NCI-H146 (cell line): Measurements from ENCODE around the gene STX2.

Experiments
- DNase-seq: peaks from one replicate; lab custom pipeline; 2025; lab: John Stamatoyannopoulos, UW

Gene STX2

DNA sequence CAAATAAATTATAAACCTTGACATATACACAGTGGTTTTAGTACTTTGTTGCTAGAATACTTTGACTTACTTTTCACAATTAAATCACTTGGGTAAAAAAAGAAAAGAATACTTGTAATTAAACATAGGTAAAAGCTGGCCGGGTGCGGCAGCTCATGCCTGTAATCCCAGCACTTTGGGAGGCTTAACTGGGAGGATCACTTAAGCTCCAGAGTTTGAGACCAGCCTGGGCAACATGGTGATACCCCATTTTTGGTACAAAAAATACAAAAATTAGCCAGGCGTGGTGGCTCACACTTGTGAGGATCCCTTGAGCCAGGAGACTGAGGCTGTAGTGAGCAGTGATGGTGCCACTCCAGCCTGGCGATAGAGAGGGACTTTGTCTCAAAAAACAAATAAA, 7.8 kb downstream of the STX2 start:
- no peak for DNase-seq

DNA sequence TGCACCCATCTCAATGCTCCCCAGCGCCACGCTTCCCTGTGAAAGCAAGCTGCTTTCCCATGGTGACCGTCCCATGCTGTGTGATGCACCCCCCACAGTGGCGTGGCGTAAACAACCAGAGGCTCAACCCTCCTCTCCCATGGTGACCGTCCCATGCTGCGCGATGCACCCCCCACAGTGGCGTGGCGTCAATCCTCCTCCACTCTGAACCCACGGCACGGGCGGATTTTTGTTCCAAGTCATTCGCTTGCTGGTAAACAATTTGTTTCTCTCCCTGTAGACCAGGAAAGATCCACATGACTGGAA, 8.9 kb downstream of the STX2 start:
- DNase-seq = peak; percentile 88

DNA sequence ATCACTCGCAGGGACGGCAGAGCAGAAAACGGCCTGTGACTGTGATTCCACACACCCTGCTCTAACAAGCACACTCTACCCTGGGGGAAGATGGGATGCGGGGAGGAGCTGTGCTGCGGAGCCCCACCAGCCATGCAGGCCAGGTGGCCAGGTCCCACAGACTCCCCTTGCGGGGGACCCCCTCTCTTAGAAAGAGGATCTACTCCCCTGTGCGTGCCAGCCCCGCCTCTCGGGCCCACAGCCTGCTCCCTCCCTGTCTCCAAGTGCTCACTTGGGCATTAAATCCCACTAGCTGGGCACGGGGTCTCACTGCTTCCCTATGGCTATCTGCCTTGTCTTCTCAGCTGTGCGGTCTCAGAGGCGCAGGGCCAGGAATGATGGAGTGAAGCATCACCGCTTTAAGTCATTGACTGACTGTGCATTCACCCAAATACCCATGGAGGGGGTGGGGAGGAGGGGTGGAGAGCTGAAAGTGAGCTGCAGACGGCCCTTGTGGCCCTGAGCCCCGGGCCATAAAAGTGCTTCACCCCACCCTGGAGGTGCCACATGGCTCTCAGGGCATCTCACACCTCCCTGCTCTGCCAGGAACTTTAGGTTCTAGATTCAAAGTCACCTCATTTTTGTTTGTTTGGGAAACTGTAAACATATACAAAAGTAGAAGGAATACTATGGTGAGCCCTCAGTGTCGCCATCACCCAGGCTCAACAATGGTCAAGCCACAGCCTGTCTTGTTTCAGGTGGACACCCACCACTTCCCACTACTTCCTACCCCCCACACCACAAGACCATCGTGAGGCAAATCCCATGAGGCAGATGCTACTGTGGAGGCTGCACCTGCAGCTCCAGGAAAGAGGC, 9.4 kb downstream of the STX2 start:
- DNase-seq = no peak

DNA sequence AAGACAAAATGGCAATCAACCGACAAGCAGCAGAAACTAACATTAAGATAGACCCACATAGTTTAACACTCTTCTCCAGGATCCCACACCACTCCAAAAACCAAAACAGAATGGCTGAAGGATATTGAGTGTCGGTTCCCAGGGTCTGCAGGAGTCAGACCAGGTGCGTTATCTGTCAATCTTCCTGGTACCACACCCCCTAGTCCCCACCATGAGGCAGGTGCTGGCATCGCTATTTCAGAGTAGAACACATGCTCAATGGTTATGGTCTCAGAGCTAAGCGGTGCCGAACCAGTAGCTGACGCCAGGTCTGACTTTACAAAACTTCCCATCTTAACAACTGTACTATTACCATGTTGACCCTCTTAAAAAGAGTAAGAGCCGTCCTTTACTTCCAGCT, 10.2 kb downstream of the STX2 start:
- DNase-seq = no peak

DNA sequence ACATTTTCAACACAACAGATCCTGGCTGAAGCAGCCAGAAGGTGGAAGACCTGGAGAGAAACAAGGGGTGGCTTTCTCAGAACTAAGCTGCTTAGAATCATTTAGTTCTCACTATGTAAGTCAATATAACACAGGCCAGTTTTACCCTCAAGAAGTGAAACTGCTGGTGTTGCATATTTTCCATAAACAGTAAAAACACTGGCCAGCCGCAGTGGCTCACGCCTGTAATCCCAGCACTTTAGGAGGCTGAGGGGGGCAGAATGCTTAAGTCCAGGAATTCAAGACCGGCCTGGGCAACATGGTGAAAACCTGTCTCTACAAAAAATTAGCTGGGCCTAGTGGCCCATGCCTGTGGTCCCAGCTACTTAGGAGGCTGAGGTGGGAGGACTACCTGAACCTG, 11.6 kb downstream of the STX2 start:
- no peak for DNase-seq

DNA sequence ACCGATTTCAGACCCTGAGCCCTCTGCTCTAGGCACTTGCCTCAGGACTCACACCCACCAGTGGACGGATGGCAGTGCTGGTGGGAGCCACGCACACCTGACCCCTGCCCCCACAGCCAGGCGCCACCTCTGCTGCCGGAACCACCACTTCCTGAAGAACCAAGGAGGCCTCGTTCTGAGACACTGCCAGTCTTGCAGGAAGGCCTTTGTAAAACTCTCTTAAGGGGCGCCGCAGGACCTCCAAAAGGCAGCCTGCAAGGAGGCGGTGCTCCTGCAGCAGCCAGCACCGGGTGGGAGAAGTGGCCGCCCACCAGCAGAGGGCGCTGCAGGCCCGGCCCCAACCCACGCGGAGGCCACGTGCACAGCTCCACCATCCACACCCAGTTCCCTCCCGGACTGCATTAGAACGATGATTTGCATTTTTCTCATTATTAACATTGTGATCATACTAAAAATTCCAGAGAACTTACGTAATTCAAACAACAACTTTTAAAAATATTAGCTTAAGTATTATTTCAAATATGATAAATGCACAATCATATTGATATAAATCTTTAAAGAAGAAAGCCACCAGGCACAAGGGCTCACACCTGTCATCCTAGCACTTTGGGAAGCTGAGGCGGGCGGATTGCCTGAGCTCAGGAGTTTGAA, 12.8 kb downstream of the STX2 start:
- DNase-seq = no peak

DNA sequence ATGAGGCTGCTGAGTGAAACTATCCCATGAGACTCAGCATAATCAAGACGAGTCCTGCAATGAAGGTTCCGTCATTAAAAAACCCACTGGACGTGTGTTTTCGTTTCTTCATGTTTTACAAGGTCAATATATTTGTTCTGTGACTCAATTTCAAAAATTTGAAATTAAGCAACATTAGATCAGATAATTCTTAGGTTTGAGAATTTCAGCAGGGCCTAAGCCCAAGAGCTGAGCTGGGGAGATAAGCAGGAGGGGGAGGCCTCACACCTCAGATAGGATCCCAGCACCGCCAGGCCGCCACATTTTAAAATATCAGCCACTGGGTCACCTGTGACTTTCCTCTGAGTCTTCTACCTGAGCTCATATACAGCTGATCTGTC, 13.3 kb downstream of the STX2 start:
- DNase-seq = no peak

DNA sequence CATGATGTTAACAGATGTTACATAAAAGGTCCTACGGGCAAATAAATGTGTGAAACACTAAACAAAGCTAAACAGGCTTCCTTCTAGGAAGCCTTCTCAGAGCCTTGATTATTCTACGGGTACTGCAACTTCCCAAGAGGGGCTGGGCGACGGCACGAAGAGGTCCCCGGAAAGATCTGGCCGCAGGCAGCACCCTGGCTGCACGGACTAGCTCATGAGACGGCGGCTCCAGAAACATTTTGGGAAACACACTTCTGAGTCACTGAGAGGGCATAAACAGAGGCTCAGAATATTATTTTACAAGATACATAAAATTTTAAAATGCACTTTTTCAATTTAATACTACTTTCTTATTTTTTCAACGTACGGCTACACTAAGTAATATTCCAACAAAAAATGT, 19.4 kb downstream of the STX2 start:
- DNase-seq = no peak

DNA sequence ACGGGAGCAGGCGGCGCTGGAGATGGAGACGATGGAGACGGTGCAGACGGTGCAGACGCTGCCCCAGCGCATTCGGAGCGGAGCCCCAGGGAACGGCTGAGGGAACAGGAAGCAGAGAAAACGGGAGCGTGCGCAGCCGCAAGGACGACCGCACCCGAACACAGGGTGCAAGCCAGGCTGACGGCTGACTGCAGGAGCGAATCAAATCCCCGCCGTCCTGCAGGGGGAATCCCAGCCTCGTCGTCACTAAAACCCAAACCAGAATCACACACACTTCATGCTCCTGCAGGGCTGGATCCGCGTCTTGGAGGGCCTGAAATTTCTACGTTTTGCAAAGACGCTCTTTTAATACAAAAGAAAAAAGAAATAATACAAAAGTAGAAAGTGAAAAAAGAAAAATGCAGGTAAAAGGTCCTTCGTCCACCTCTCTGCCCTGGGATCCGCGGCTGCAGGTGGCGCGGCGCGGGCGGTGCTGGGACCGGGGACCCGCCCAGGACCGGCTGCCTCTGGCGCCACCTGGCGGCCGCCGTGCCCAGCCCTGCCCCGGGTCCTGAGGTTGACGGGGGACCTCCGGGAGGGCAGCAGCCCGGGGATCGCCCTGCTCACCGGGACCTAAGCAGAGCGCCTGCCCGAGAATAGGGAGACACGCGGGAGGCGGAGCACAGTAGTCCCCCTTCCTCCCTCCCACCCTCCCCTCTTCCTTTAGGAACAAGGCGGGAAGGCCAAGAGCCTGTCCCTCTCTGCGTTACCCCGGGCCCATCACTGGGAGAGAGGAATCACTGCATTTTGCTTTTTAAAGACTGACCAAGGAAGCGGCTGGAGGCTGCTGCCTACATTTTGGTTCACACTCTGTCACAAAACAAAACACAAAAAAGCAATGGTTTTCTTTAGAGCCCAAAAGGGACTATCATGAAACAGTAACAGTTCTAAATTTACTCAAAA, 20.1 kb downstream of the STX2 start:
- DNase-seq = peak; percentile 48

DNA sequence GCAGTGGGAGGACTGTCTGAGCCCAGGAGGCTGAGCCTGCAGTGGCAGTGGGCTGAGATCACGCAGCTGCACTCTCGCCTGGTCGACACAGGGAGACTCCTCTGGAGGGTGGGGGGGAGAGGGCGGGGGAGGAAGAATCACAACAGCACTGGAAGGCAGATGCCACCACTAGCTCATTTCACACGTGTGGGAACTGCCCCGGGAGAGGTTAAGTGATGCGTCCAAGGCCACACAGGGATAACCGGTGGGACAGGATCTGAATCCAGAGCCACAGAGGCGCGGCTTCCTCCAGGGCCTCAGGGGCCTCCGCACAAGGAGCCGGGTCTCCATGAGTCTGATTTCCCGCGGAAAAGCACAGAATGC, 20.8 kb downstream of the STX2 start:
- DNase-seq = no peak

DNA sequence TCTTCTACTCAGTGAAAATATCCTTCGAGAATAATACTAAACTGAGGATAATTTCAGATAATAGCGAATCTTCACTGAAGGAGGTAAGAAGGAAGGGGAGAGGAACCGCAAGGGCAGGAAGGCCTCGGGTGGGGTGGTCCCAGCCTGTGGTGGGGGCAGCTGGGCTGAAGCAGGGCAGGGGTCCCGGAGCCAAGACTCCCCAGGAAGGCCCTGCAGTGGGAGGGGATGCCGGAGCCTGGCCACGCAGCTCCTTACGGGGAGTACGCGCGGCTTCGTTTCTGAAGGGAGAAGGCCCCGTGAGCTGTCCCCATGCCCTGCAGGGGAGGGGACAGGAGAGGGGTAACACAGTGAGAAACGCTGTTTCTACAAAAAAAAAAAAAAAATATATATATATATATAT, 21.2 kb downstream of the STX2 start:
- no peak for DNase-seq

DNA sequence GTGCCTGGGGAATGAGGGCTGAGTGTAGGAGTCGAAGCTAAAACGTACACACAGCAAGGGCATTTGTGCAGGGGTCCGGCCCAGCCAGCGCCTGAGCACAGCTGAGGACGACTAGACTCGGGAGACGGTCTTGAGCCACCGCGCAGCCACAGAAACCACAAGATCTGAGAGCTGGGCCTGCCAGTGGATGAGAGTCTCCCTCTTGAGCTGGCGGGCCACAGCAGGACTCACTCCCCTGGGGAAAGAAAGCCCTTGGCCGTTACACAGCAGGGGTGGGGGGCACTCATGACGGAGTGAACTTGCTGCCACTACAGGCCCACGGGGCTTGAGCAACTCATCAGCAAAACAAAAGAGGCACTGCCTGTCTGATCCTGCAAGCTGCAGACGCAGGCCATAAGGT, 23.0 kb downstream of the STX2 start:
- no peak for DNase-seq

DNA sequence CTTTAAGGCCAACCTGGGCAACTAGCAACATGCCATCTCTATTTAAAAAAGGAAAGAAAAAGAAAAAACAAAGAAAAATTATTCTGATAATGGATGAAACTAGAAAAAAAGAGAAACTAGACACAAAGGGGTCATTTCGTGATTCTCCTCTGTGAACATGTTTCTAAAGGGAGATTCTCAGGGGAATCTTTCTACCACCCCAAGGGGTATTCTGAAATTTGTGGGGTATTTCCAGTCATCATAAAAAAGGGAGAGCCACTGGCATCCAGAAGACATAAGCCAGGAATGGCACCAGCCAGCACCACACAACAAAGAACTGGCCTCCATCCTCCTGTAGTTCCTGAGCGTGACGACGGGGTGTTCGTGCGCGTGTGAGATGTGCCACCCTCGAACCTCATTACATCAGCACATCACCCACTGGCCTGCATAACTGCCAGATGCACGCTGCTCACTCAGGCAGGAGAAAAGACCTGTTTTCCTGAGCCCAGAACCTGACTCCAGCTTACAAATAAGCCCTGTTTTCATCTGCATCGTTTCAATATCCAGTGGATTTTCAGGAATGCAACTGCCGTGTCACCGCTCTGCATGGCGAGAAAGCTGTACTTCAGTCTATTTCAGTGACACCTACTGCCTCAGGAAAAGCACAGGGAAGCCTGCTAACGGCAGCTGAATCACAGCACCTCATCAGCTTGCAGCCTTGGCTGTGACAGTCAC, 23.9 kb downstream of the STX2 start:
- DNase-seq = no peak

DNA sequence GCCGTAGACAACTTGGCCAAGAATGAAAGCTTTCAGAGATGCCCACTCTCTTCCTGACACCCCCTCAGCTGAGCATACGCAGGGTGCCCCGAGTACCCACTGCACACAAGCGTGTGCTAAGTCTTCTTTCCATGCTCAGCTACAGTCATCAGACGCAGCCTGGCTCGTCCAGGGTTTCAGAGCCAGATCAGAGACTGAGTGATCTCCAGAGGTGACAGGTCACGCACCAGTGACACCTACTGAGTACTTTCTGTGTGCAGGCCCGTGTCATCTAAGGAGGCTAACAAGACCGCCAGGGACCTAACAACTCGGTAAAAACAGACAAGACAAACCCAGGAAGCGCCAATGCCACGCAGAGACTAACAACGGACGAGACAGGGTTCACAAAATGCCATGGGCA, 25.1 kb downstream of the STX2 start:
- no peak for DNase-seq

DNA sequence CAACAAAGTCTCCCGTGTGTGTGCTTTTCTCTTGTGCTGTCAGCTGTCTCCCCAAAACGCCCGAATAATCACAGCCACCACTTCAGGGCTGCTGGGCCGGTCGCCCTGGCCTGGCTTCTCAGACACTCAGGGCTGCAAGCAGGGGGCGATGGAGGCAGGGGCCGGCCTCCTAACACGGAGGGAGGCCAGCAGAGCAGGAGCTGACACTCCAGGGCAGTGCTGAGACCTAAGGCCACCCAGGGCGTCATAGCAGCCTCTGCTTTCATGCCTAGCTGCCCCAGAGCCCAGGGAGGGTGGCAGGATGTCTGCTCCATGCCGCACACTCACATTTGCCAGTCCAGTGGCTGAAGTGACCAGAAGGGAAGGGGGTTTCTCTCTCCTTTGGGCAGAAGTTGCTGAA, 25.6 kb downstream of the STX2 start:
- no peak for DNase-seq

DNA sequence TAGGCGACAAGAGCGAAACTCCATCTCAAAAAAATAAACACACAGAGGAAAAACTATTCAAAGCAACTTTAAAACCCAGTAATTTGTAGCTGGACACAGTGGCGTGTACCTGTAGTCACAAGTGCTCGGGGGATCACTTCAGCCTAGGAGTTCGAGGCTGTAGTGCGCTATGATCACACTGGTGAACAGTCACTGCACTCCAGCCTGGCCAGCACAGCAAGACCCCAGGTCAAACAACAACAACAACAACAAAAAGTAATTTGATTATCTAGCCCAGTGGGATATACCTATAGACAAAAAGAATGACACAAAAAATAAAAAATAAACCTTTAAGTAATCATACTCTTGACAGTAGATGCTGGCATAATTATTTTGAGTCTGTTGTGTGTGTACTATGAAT, 29.3 kb downstream of the STX2 start:
- DNase-seq = no peak

DNA sequence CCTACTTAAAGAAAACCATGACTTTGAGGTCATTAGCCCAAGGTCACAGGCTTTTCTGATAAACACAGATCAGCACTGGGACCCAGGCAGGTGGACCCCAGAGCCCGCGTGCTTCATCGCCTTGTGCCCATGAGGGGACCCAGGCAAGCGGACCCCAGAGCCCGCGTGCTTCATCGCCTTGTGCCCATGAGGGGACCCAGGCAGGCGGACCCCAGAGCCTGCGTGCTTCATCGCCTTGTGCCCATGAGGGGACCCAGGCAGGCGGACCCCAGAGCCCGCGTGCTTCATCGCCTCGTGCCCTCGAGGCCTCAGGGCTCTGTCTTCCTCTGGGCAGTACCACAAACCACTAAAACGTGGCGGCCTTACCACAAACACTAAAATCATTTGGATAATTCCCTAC, 31.7 kb downstream of the STX2 start:
- no peak for DNase-seq

DNA sequence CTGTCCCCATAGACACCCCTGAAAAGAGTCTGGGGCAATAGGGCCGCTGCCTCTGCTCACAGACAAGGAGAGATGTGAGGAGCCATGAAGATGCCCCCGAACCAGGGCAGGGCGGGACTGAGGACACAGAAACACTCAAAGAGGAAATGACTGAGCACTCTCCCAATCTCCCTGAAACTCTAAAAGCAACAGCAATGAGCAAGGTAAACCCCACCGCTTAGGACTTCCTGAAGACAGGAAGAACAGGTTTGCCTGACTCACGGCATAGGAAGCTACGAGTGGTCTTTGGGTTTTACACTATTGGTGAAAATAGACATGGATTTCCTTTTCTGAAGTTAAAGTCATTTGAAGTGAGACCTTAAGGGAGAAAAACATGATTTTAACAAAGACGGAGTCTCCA, 32.5 kb downstream of the STX2 start:
- no peak for DNase-seq

DNA sequence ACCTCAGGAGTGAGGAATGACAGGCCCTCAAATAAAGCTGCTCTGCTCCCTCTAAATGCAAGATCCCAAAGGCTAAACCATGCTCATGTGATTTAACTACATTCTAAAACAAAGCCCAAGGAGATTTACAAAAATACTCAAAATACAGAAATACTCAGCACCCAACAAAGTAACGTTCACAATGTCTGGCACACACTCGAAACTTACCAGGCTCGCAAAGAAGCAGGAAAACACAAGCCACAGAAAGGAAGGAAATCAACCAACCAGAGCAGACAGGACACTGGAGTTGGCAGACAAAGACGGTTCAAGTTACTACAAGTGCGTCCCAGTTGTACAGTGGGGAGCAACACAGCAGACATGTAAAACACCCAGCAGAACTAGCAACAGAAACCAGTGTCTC, 33.4 kb downstream of the STX2 start:
- DNase-seq = no peak

DNA sequence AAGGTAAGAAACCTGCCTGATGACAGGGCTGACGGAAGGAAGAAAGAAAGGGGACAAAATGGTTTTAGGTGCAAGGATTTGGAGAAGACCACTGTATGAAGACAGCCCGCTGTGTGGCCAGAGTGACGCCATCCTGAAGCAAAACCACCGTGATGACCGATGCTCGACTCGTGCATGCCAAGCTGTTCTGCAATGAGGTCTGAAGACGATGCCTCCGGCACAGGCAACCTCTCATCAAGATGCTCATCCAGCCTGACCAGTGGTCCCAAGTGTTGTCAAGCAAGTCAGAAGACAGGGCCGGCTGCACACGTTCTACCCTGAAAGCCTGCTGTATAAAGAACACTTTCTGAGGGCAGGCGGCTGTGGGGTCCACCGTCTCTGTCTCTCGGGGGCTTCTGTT, 34.8 kb downstream of the STX2 start:
- DNase-seq = no peak

DNA sequence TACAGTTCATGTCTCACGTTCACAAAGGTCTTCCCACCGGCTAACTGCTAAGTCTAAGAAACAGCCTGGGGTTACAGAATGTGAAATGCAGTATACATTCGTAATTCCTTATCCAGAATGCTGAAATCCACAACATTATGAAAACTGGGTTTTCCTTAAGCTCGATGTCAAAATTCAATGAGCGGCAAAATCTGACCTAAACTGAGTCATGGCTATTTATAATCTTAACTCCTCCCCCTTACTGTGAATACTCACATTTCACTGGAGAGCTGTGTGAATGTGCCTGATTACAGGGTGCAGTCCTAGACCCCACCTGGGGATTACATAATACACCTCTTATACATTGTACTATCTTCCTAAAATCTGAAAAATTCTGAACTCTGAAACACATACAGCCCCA, 35.3 kb downstream of the STX2 start:
- no peak for DNase-seq

DNA sequence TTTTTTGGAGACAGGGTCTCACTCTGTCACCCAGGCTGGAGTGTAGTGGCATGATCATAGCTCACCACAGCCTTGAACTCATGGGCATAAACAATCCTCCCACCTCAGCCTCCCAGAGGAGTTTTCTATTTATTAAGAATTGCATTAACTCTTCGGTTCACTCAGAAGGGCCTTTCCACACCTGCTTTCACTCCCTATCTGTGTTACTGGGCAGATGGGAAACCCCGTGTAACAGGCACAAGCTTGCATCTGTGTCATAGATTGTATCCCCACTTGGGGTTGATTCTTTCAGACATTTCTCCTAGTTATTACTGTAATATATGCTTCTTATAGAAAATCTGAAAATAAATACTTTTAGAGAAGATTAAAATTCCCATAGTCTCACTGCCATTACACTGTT, 38.7 kb downstream of the STX2 start:
- DNase-seq = no peak
